ENCODE data around the gene GRM8.

Gene GRM8

DNA sequence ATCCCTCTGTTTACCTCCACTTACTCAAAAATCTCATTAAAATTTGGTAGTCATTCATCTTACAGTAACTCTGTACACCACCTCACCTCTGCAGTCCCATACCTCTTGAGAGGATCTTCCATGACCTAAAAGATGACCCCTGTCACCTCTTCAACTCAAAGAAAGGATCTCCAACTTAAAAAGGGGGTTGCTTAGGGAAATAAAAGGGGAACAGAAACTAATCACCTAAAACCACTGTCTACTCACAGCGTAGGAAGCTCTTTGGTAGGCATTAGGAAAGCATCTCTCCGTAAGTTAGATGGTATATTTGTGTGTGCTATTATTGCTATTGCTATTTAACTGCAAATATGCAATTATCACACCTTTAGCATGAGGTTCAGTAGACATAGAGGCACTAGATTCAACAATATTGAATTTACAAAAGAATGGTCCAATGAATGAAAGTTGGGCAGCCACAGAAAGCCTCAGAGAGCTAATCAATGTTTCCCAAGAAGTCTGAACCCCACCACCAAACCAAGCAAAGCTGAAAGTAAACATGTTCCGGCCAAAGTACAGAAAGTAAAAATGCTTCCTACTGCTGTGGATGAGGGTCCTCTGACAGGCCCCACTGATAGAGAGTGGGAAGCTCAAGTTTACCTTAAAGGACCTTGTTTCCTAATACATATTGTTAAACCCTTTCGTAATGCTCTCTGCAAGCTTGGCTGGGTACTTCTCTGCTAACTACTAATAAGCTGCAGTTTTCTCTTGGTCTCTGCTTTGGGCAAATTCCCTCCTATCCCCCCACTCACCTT is 105.8 kb downstream of the GRM8 start:
- no peak for DNase-seq

DNA sequence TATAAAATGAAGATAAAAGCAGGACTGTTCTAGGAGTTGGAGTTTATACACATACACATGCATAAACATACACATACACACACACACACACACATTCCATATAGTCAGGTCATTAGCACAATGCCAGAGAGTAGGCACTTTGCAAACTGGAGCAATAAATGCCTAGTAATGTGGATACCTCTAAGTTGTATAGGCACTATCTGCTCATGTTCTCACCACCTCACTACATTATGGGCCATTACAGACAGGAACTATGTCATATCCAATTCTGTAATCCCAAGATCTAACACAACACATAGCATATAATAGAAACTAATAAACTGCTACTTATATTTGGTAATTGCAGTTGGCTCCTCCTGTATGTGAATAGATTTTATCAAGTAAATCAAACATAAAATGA is 115.6 kb downstream of the GRM8 start:
- no peak for DNase-seq

- no peak for DNase-seq
These were observed 116.8 kb downstream of the GRM8 start for GRCh38 chr7:127135871-127136485.

- DNase-seq = no peak
These were observed 129.5 kb downstream of the GRM8 start for GRCh38 chr7:127123220-127123619.

- DNase-seq = no peak
These were observed 133.2 kb downstream of the GRM8 start for GRCh38 chr7:127119517-127119916.

GRCh38 chr7:127114742-127115265 is 137.9 kb downstream of the GRM8 start:
- no peak for DNase-seq

- no peak for DNase-seq
These were observed 145.1 kb downstream of the GRM8 start for GRCh38 chr7:127107601-127108007.

- DNase-seq = no peak
These were observed 159.4 kb downstream of the GRM8 start for GRCh38 chr7:127093340-127093739.

DNA sequence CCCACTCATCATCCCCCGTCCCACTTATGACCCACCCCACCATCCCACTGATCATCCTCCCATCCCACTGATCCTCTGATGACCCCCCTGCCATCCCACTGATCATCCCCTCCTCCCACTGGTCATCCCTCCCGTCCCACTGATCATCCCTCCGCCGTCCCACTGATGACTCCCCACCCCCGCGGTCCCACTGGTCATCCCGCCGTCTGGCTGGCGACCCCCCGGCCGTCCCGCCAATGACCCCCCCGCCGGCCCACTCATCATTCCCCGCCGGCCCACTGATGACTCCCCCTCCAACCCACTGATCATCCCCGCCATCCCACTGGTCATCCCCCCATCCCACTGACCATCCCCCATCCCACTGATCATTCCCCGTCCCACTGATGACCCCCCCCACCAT is 161.1 kb downstream of the GRM8 start:
- DNase-seq = no peak

- no peak for DNase-seq
These were observed 163.6 kb downstream of the GRM8 start for GRCh38 chr7:127089146-127089545.

DNA sequence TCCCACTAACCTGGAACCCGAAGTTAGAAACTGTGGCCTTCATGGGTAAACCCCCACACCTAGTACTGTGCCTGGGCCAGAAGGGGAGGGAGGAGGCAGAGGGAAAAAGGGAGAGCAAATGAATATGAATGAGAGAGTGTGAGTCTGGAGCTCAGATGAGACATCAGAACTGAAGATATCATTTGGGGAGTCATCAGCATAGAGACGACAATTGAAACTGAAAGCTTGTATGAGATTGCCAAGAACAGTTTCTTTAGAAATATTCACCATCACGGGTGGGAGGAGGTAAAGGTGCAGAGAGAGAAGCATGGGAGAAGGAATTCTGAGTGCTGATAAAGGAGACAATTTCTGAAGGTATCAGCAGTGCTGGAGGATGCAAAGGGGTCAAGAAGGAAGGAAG is 171.2 kb downstream of the GRM8 start:
- DNase-seq = no peak

GRCh38 chr7:127080576-127080975 is 172.2 kb downstream of the GRM8 start:
- DNase-seq = no peak

- DNase-seq = no peak
These were observed 185.8 kb downstream of the GRM8 start for GRCh38 chr7:127066974-127067373.

DNA sequence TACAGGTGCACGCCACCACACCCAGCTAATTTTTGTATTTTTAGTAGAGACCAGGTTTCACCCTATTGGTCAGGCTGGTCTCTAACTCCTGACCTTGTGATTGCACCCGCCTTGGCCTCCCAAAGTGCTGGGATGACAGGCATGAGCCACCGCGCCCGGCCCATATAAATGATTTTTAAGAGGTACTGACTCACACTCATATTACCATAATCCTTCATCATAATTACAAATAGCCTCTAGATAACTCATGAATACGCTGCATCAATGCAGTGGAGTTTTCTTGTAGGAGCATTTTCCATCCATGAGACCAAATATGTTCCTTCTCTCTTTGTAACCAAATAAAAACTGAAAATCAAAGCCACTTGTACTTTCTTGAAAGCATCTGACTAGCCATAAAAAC is 193.3 kb downstream of the GRM8 start:
- no peak for DNase-seq

- no peak for DNase-seq
These were observed 194.8 kb downstream of the GRM8 start for GRCh38 chr7:127057918-127058317.

GRCh38 chr7:127056202-127056601 is 196.5 kb downstream of the GRM8 start:
- no peak for DNase-seq

GRCh38 chr7:127047521-127047920 is 205.2 kb downstream of the GRM8 start:
- no peak for DNase-seq

GRCh38 chr7:127041689-127042452 is 210.9 kb downstream of the GRM8 start:
- DNase-seq = no peak

GRCh38 chr7:127040042-127040441 is 212.7 kb downstream of the GRM8 start:
- DNase-seq = no peak

GRCh38 chr7:127039541-127039940 is 213.2 kb downstream of the GRM8 start:
- no peak for DNase-seq

- DNase-seq = no peak
These were observed 217.4 kb downstream of the GRM8 start for GRCh38 chr7:127035203-127035849.

- no peak for DNase-seq
These were observed 218.4 kb downstream of the GRM8 start for GRCh38 chr7:127034186-127034806.

DNA sequence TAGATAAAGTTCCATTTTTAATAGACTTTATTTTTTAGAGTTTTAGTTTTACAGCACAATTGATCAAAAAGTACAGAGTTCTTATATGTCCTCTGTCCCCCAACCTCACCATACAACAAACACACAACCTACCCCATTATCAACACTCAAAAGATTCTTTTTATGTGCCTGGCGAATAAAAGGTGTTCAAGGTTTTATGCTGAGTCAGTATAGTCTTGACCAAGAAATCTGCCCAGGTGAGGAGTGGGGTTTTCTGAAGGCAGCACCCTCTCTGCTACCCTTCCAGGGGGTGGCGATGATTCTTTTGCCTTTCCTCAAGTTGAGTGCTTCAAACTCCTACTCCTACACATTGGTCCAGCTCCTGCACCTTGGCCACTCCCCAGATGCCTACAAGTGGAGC is 222.9 kb downstream of the GRM8 start:
- no peak for DNase-seq

Data from effector CD8-positive, alpha-beta T cell (primary cell).